K562 (cell line): ENCODE results near the gene AMOTL1. TPM values are rescaled to one million over a fixed set of nuclear protein-coding genes. Genes with fewer than 3 reads are reported as not detected.

Experiments used
- ATAC-seq: fragments of 200-7000 bp; cut with Tn5 transposase; 3 replicates; pipeline ENCODE4 v1.9.1; 2020; ENCODE audit warnings: moderate library complexity
- BruUV-seq: library from RNA; stranded (reverse); fragments of 400-500 nt; replicated peaks from 2 replicates; lab custom pipeline; 2021; lab: Mats Ljungman, UMichigan
- CTCF ChIA-PET: fragments of 300-600 bp; formaldehyde crosslinking; extraction: SDS; loops from one replicate; lab custom pipeline; 2021; ENCODE audit warnings: low intra/inter-chr PET ratio; lab: Yijun Ruan, JAX
- POLR2A ChIA-PET: fragments of 300-600, 350-650 bp; sonication (Branson Sonifier 250); formaldehyde crosslinking; extraction: SDS; loops from one replicate; lab custom pipeline; 2021; ENCODE audit warnings: antibody characterized with exemption, inconsistent platforms; lab: Yijun Ruan, JAX
- DNase-seq, 4 experiments: peaks; one replicate each; pipeline versions ENCODE4 v3.0.0 to v3.0.0-alpha.2; 2011 to 2018; ENCODE audit warnings: low spot score in 3 of 4, mixed read lengths in 3 of 4; ENCODE audit errors: extremely low read depth in 1 of 4
- FAIRE-seq: peaks from 2 replicates; lab custom pipeline; 2011; peaks lifted over from hg19 to GRCh38; lab: Jason Lieb, UNC
- H2AFZ ChIP-seq: 2 replicates; pipeline ENCODE4 v1.6.0; 2011; ENCODE audit warnings: low read depth, low read length, control low read depth, inconsistent platforms
- H3K27ac ChIP-seq: fragments of 200-600 bp; 3 replicates; pipeline ENCODE4 v1.8.0; 2011; ENCODE audit warnings: low read depth, mild to moderate bottlenecking, control low read depth, inconsistent platforms, low read length, moderate library complexity, mixed read lengths; ENCODE audit errors: extremely low read depth
- H3K27me3 ChIP-seq, 2 experiments: fragments of 300-600 bp in 1 of 2; 2 replicates in 1 of 2; 3 replicates in 1 of 2; pipeline versions ENCODE4 v1.6.0 to v1.8.0; 2011; ENCODE audit warnings: inconsistent platforms in 2 of 2, low read length in 2 of 2, mild to moderate bottlenecking in 1 of 2, mixed read lengths in 1 of 2, moderate library complexity in 1 of 2; ENCODE audit not compliant: control insufficient read depth in 2 of 2, insufficient read depth in 2 of 2
- H3K36me3 ChIP-seq: fragments of 300-600 bp; 3 replicates; pipeline ENCODE4 v1.8.0; 2011; ENCODE audit warnings: mild to moderate bottlenecking, low read length, inconsistent platforms; ENCODE audit not compliant: control insufficient read depth, insufficient read depth
- H3K4me1 ChIP-seq, 2 experiments: fragments of 200-600 bp in 1 of 2; replicated peaks in 1 of 2; 2 replicates in 1 of 2; 3 replicates in 1 of 2; pipeline versions ENCODE4 v1.5.1 to v1.8.0; 2011; ENCODE audit warnings: inconsistent platforms in 2 of 2, low read length in 2 of 2, mild to moderate bottlenecking in 1 of 2, mixed read lengths in 1 of 2, moderate library complexity in 1 of 2; ENCODE audit not compliant: control insufficient read depth in 2 of 2, insufficient read depth in 2 of 2
- H3K4me2 ChIP-seq: 2 replicates; pipeline ENCODE4 v1.6.1; 2011; ENCODE audit warnings: low read length, control low read depth, inconsistent platforms, mixed read lengths; ENCODE audit not compliant: insufficient read depth
- H3K4me3 ChIP-seq: fragments of 200-600 bp; sonication (generic), shearing (Covaris generic); 2 replicates; pipeline ENCODE4 v1.5.1; 2016; ENCODE audit warnings: control low read depth, inconsistent platforms
- H3K79me2 ChIP-seq: fragments of 200-600 bp; 3 replicates; pipeline ENCODE4 v1.8.0; 2011; ENCODE audit warnings: low read length, inconsistent platforms; ENCODE audit not compliant: control insufficient read depth, insufficient read depth
- H3K9ac ChIP-seq, 2 experiments: 2 replicates each; pipeline versions ENCODE4 v1.6.0 to v1.6.1; 2011; ENCODE audit warnings: low read depth in 2 of 2, low read length in 2 of 2, control low read depth in 1 of 2, inconsistent platforms in 1 of 2, mild to moderate bottlenecking in 1 of 2, mixed read lengths in 1 of 2; ENCODE audit not compliant: insufficient read depth in 1 of 2
- H3K9me1 ChIP-seq: one replicate; pipeline ENCODE4 v1.6.0; 2011; ENCODE audit warnings: inconsistent platforms, mild to moderate bottlenecking, low read length, moderate library complexity; ENCODE audit not compliant: control insufficient read depth, insufficient read depth
- H3K9me3 ChIP-seq: replicated peaks from 2 replicates; pipeline ENCODE4 v1.5.1; 2011; ENCODE audit warnings: low read depth, low read length, inconsistent platforms; ENCODE audit not compliant: control insufficient read depth, insufficient read depth
- H4K20me1 ChIP-seq: replicated peaks from 2 replicates; pipeline ENCODE4 v1.6.1; 2011; ENCODE audit warnings: low read length, inconsistent platforms, mixed read lengths; ENCODE audit not compliant: control insufficient read depth, insufficient read depth
- ASH1L ChIP-seq: fragments of 450-650 bp; IDR thresholded peaks from 2 replicates; pipeline ENCODE4 v1.6.1; 2018; ENCODE audit warnings: borderline replicate concordance, mild to moderate bottlenecking, low read depth; ENCODE audit not compliant: partially characterized antibody
- CBFA2T2 ChIP-seq: fragments of 450-650 bp; conservative IDR thresholded peaks from 2 replicates; pipeline ENCODE4 v1.6.1; 2017; ENCODE audit warnings: mild to moderate bottlenecking
- EZH2 ChIP-seq: IDR thresholded peaks from 2 replicates; pipeline ENCODE4 v1.6.1; 2012; ENCODE audit warnings: low read depth, mild to moderate bottlenecking, inconsistent platforms, low read length, borderline replicate concordance
- FOSL1 ChIP-seq: fragments of 200-800 bp; sonication (Bioruptor generic); conservative IDR thresholded peaks from 2 replicates; pipeline ENCODE4 v1.6.1; 2016; ENCODE audit warnings: missing genetic modification characterization, missing compliant biosample characterization
- HLTF ChIP-seq: fragments of 450-650 bp; IDR thresholded peaks from 2 replicates; pipeline ENCODE4 v1.6.1; 2016
- JUND ChIP-seq, 2 experiments: IDR thresholded peaks; 2 replicates in 1 of 2; 3 replicates in 1 of 2; pipeline ENCODE4 v1.6.1; 2011; ENCODE audit warnings: borderline replicate concordance in 2 of 2, low read depth in 2 of 2, low read length in 2 of 2, improper control_type of control experiment in 1 of 2, missing biosample characterization in 1 of 2, missing genetic modification characterization in 1 of 2, missing genetic modification reagents in 1 of 2
- KDM1A ChIP-seq, 2 experiments: fragments of 450-650 bp; IDR thresholded peaks; 2 replicates each; pipeline ENCODE4 v1.6.1; 2016; ENCODE audit warnings: mild to moderate bottlenecking in 2 of 2
- NR1H2 ChIP-seq: sonication (generic); formaldehyde crosslinking; IDR thresholded peaks from 2 replicates; pipeline ENCODE4 v1.4.0; 2020; ENCODE audit warnings: mild to moderate bottlenecking, missing genetic modification reagents
- NR2C2 ChIP-seq, 2 experiments: fragments of 200-800 bp in 1 of 2; sonication (Bioruptor generic) in 1 of 2; sonication (generic) in 1 of 2; formaldehyde crosslinking in 1 of 2; IDR thresholded peaks; 2 replicates each; pipeline versions ENCODE4 v1.6.1 to v1.8.0; 2016 to 2022; ENCODE audit warnings: mild to moderate bottlenecking in 1 of 2, missing compliant biosample characterization in 1 of 2, missing genetic modification characterization in 1 of 2, missing genetic modification reagents in 1 of 2
- POLR2A ChIP-seq: fragments of 450-650 bp; conservative IDR thresholded peaks from 2 replicates; pipeline ENCODE4 v1.6.1; 2016
- SIN3B ChIP-seq: fragments of 450-650 bp; IDR thresholded peaks from 2 replicates; pipeline ENCODE4 v1.6.1; 2017; ENCODE audit warnings: low read depth, mild to moderate bottlenecking, moderate library complexity
- ZBTB17 ChIP-seq: fragments of 450-650 bp; formaldehyde crosslinking; IDR thresholded peaks from 2 replicates; pipeline ENCODE4 v1.4.0; 2020; ENCODE audit warnings: mild to moderate bottlenecking
- ZNF217 ChIP-seq: sonication (generic); formaldehyde crosslinking; IDR thresholded peaks from 2 replicates; pipeline ENCODE4 v1.8.0; 2022; ENCODE audit warnings: mild to moderate bottlenecking, missing genetic modification reagents
- ZNF239 ChIP-seq: fragments of 250-450 bp; sonication (Bioruptor Pico); IDR thresholded peaks from 2 replicates; pipeline ENCODE4 v1.4.0; 2020; ENCODE audit warnings: mild to moderate bottlenecking
- ZNF316 ChIP-seq: fragments of 450-650 bp; IDR thresholded peaks from 2 replicates; pipeline ENCODE4 v1.6.1; 2016
- WGBS: fragments of 100-300 bp; shearing (Covaris generic); methylation state at CpG from one replicate; pipeline ENCODE4 v1.1.6; 2016; ENCODE audit warnings: low coverage, mixed read lengths; ENCODE audit not compliant: insufficient coverage; ENCODE audit errors: missing lambda C conversion rate; 5-methylcytosine and 5-hydroxymethylcytosine counted together
- in situ Hi-C: fragments of 300-500 bp; cut with MboI; formaldehyde crosslinking; loops from 4 replicates; pipeline ENCODE4 v1.15.0; 2018; ENCODE audit warnings: inconsistent platforms, mixed read lengths
- intact Hi-C: fragments of 100-400 bp; cut with micrococcal nuclease; formaldehyde crosslinking; loops from 2 replicates; pipeline ENCODE4 v1.14.2; 2022
- polyA plus RNA-seq, 8 experiments: library from polyadenylated mRNA; depleted of rRNA in 4 of 8; stranded (reverse) in 5 of 8; unstranded in 3 of 8; fragments of >200 nt; fragmentation: Nextera tagmentation in 2 of 8; fragmentation: Illumina TruSeq in 1 of 8; extraction: Ambion mirVana in 2 of 8; extraction: Trizol in 1 of 8; gene quantifications; 2 replicates each; pipeline versions ENCODE4 v1.2.1 to v1.2.3, GENCODE V29; 2011 to 2014; ENCODE audit warnings: inconsistent platforms in 1 of 8, missing spikeins in 1 of 8
- total RNA-seq, 7 experiments: library from RNA; depleted of rRNA in 6 of 7; stranded (reverse); fragments of >200 nt in 6 of 7; fragmentation: Illumina TruSeq in 2 of 7; extraction: Trizol in 2 of 7; gene quantifications; 2 replicates each; pipeline versions ENCODE4 v1.2.1 to v1.2.3, GENCODE V29; 2011 to 2021; ENCODE audit warnings: low replicate concordance in 1 of 7
- TF ChIP-seq, protein P1 (sequence below): sonication (generic); formaldehyde crosslinking; IDR thresholded peaks from 2 replicates; pipeline ENCODE4 v1.8.1; 2023; ENCODE audit warnings: mild to moderate bottlenecking, missing genetic modification reagents
- TF ChIP-seq, protein P2 (sequence below): fragments of 450-650 bp; conservative IDR thresholded peaks from 2 replicates; pipeline ENCODE4 v1.6.1; 2016; ENCODE audit warnings: missing genetic modification characterization, low read depth, mild to moderate bottlenecking, control low read depth, missing compliant biosample characterization
- TF ChIP-seq, protein P3 (sequence below): fragments of 450-650 bp; IDR thresholded peaks from 2 replicates; pipeline ENCODE4 v1.6.1; 2016; ENCODE audit warnings: low read depth, mild to moderate bottlenecking, moderate library complexity
- TF ChIP-seq, protein P4 (sequence below): sonication (generic); formaldehyde crosslinking; IDR thresholded peaks from 2 replicates; pipeline ENCODE4 v1.9.0; 2022; ENCODE audit warnings: mild to moderate bottlenecking, missing genetic modification reagents

AMOTL1 gene
- total and polyA plus RNA-seq, 9 of the 15 experiments (the other 6 are each of a cell fraction or from before 2014, with no cell fraction given), result 4.0 to 35.4 (median 14.0) TPM

DNA sequence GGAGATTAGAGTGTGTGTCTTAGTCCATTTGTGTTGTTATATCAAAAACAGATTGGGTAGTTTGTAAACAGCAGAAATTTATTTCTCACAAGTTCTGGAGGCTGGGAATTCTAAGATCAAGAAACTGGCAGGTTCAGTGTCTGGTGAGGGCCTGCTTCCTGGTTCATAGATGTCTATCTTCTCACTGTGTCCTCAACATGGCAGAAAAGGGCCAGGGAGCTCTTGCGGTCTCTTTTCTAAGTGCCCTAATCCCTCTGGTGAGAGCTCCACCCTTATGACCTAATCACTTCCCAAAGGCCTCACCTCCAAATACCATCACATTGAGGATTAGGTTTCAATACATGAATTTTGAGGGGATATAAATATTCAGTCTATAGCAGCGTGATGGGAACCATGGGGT lies 25.5 kb upstream of the AMOTL1 start (continued):
- TF ChIP-seq, protein P1, sequence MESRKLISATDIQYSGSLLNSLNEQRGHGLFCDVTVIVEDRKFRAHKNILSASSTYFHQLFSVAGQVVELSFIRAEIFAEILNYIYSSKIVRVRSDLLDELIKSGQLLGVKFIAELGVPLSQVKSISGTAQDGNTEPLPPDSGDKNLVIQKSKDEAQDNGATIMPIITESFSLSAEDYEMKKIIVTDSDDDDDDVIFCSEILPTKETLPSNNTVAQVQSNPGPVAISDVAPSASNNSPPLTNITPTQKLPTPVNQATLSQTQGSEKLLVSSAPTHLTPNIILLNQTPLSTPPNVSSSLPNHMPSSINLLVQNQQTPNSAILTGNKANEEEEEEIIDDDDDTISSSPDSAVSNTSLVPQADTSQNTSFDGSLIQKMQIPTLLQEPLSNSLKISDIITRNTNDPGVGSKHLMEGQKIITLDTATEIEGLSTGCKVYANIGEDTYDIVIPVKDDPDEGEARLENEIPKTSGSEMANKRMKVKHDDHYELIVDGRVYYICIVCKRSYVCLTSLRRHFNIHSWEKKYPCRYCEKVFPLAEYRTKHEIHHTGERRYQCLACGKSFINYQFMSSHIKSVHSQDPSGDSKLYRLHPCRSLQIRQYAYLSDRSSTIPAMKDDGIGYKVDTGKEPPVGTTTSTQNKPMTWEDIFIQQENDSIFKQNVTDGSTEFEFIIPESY, result no peak
- TF ChIP-seq KDM1A (IDR thresholded peaks at IDR 0.05) (no peak), CBFA2T2 (no peak), ZBTB17 (CRISPR knock-in tag) (no peak), ZNF316 (no peak)
- TF ChIP-seq, protein P2, sequence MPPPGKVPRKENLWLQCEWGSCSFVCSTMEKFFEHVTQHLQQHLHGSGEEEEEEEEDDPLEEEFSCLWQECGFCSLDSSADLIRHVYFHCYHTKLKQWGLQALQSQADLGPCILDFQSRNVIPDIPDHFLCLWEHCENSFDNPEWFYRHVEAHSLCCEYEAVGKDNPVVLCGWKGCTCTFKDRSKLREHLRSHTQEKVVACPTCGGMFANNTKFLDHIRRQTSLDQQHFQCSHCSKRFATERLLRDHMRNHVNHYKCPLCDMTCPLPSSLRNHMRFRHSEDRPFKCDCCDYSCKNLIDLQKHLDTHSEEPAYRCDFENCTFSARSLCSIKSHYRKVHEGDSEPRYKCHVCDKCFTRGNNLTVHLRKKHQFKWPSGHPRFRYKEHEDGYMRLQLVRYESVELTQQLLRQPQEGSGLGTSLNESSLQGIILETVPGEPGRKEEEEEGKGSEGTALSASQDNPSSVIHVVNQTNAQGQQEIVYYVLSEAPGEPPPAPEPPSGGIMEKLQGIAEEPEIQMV (tag), result no peak

DNA sequence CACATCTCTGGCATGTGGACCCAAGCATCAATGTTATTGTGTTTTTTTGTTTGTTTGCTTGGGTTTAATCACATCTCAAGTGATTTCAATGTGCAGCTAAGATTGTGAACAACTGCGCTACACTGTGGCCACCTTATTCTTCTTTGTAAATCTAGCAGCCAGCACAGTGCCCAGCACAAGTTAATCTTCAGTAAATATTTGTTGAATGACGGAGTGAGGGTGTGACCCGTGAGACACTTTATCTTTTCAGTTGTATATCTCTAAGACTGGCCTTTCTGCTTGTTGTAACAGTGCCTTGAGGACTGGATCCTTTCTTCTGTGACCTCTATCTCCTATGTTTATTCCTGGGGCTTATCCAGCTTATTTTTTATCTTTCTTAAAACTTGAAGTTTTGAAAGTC lies 21.4 kb upstream of the AMOTL1 start:
- no peaks in the 10 kb centered on the region for H3K9me1 ChIP-seq
- in situ Hi-C loops (no loop called here), intact Hi-C loops (no loop called here)
- POLR2A ChIA-PET, result interaction anchor here (2.3 kb wide), 1 partner anchor 16 kb away, joined by 7 read pairs; no protein-coding TSS in a partner anchor
- H3K27me3 ChIP-seq, result no peaks in the 10 kb centered on the region
- CTCF ChIA-PET, result no interaction called here
- H3K4me1 ChIP-seq, result peaks cover 3 to 26% of the 10 kb centered on the region in 2 experiments; a peak in 3 of 5 replicates
- H3K4me2 ChIP-seq, result no peak overlapping the region
- ATAC-seq (peak; percentile 32; the same call in 2 of the 3 replicates), DNase-seq (no peak), FAIRE-seq (no peak)
- no peak overlapping the region for H3K4me3 ChIP-seq
- WGBS, result 2% methylated on average over 3 of the region's 3 CpGs
- no peak overlapping the region for H2AFZ ChIP-seq
- H3K27ac ChIP-seq, result no peak overlapping the region
- no TSS peak for BruUV-seq
- no peaks in the 10 kb centered on the region for H3K79me2 ChIP-seq
- no peaks in the 10 kb centered on the region for H4K20me1 ChIP-seq
- H3K9me3 ChIP-seq, result no peaks in the 10 kb centered on the region
- H3K9ac ChIP-seq, result no peak overlapping the region
- no peaks in the 10 kb centered on the region for H3K36me3 ChIP-seq
- no peak for TF ChIP-seq NR2C2 (CRISPR knock-in tag; IDR thresholded peaks at IDR 0.05)
- TF ChIP-seq NR2C2 (tag; IDR thresholded peaks at IDR 0.05), result 0 out of 2 replicates have a peak, but pooled peaks have one; percentile 24
- no peak for TF ChIP-seq POLR2A
- peak; percentile 54 for TF ChIP-seq FOSL1 (tag)
- TF ChIP-seq, protein P3, sequence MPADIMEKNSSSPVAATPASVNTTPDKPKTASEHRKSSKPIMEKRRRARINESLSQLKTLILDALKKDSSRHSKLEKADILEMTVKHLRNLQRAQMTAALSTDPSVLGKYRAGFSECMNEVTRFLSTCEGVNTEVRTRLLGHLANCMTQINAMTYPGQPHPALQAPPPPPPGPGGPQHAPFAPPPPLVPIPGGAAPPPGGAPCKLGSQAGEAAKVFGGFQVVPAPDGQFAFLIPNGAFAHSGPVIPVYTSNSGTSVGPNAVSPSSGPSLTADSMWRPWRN, result no peak
- TF ChIP-seq, protein P4, sequence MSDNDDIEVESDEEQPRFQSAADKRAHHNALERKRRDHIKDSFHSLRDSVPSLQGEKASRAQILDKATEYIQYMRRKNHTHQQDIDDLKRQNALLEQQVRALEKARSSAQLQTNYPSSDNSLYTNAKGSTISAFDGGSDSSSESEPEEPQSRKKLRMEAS (CRISPR knock-in tag), result no peak
- TF ChIP-seq JUND (IDR thresholded peaks at IDR 0.05; ENCODE audit: borderline replicate concordance, low read depth, low read length), result peak; percentile 39; the same call in 1 of the 2 replicates
- TF ChIP-seq JUND (tag; IDR thresholded peaks at IDR 0.05; ENCODE audit: borderline replicate concordance, low read depth, low read length), result peak; percentile 61; the same call in 1 of the 3 replicates
- no peak for TF ChIP-seq EZH2
- no peak for TF ChIP-seq SIN3B
- no peak for TF ChIP-seq ASH1L
- TF ChIP-seq NR1H2 (CRISPR knock-in tag), result no peak
- TF ChIP-seq ZNF217 (CRISPR knock-in tag), result no peak
- no peak for TF ChIP-seq HLTF
- no peak for TF ChIP-seq ZNF239
